Medulla oblongata (tissue), 1 donor: ENCODE data around the gene SCARF1.

Experiments used
- DNase-seq: peaks from one replicate; pipeline ENCODE4 v3.0.0-alpha.2; 2015; ENCODE audit errors: extremely low spot score

SCARF1 gene

GRCh38 chr17:1627982-1628855 lies 17.3 kb downstream of the SCARF1 start, which contains the start of gene SLC43A2:
TSS of gene SLC43A2 (minus strand) at chr17:1628834. CDS start at chr17:1627874, 960 bp downstream.
- DNase-seq: peak; percentile 91

GRCh38 chr17:1627182-1627981 lies 18.1 kb downstream of the SCARF1 start:
- peak; percentile 80 for DNase-seq

- DNase-seq: no peak
Measured at GRCh38 chr17:1626333-1626732, 19.2 kb downstream of the SCARF1 start.

DNA sequence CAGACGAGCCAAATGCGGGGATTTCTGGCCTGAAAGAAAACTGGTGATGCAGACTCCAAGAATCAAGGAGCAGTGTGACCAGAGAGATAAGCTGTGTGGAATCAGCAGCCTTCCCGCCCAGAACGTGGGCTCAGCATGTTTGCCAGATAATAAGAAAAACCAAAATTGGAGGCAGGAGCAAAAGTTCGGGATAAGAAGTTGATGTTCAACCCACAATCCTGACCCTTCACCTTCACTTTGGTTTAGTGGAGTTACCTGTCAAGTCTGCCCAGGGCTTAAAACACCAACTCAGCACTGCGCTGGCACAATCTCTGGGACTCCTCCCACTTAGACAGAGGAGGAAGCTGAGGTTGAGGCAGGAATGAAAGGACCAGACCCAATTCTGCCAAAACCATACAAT lies 20.0 kb downstream of the SCARF1 start:
- peak; percentile 45 for DNase-seq

DNA sequence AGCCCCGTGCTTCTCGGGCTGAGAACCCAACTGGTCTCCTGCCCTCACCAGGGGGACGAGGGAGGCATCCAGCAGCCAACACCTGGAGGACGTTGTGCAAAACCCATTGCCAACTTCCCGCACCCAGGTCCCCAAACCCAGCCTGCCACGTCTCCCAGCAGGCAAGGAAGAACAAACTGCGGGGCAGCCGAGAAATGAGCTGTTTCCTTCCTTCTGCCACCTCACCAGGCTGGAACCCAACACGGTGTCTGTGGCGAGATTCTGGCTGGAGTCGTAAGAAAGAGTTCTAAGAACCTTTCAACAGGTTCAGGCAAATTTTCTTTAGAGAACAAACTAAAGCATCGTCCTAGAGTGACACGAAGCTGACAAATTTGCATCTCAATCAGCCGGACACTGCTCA lies 20.5 kb downstream of the SCARF1 start:
- DNase-seq: no peak

DNA sequence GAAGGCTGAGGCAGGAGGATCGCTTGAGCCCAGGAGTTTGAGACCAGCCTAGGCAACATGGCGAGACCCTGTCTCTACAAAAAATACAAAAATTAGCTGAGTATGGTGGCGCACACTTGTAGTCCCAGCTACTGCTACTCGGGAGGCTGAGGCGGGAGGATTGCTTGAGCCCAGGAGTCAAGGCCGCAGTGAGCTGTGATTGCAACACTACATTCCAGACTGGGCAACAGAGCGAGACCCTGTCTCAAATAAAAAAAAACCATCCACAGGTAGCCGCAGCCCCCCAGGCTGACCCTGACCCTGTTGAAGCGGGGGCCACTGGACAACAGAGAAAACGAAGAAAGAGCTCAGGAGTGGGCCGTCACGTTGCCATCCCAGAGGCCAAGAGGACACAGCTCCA lies 20.9 kb downstream of the SCARF1 start:
- DNase-seq: no peak

DNA sequence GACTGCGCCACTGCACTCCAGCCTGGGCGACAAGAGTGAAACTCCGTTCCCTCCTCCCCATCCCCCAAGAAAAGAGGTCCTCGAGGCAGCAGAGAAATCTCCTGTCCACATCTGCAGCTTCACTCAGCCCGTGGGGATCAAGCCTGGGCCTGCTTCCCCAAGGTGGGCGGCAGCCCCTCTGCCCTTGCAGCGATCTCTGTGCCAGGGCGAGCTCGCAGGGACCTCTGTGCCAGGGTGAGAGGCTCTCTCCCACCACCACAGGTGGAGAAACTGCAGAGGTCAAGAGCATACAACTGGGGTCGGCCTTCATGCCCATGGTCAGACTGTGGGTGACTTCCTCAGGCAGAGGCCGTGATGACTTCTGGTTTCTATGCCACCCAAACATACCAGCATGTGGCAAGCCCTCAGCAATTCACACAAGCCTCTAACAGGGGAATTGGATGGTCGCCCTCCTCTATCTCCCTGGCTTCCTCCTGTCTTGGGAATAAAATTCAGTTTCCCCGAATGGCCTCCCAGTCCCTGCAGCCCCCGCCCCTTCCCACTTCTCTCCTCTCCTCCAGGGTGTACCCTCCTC lies 22.4 kb downstream of the SCARF1 start:
- DNase-seq: no peak

GRCh38 chr17:1621273-1621954 lies 24.1 kb downstream of the SCARF1 start:
- no peak for DNase-seq

DNA sequence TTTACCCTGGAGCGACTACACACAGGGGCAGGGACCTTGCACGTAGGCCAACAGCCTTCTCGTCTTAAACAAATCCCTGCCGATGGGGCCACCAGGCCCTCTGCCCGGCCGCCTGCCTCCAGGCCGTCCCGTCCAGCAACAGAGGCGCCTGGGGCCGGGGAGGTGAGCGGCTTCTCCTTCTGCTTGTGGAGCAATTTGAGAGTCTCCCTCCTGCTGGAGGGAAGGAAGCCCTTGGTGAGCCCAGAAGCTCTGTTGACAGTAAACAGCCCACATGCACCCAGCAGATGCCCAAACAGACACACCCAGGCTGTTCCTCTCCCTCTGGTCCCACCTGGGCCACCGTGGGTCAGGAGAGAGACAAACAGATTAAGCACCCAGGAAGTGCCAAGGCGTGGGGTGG lies 25.0 kb downstream of the SCARF1 start:
- DNase-seq: no peak

- DNase-seq: no peak
Measured at GRCh38 chr17:1617620-1618174, 27.8 kb downstream of the SCARF1 start.

DNA sequence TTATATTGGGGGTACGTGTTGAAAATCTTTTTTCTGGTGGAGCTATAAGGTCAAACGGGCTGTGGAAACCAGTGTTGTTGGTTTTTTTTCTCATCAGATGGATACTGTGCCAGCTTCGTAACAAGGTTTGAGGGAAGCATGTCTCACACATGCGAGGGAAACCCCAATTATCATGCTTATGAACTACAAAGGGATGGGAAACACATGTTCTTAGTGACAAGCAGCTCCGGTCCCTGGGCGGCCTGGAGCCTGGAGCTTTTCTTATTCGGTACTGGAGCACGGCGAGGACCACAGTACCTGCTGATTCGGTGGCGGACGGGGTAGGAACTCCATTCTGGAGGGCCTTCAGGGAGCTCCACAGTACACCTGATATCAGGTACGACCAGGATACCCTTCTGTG lies 29.4 kb downstream of the SCARF1 start:
- no peak for DNase-seq

- DNase-seq: no peak
Measured at GRCh38 chr17:1612400-1612799, 33.1 kb downstream of the SCARF1 start.

DNA sequence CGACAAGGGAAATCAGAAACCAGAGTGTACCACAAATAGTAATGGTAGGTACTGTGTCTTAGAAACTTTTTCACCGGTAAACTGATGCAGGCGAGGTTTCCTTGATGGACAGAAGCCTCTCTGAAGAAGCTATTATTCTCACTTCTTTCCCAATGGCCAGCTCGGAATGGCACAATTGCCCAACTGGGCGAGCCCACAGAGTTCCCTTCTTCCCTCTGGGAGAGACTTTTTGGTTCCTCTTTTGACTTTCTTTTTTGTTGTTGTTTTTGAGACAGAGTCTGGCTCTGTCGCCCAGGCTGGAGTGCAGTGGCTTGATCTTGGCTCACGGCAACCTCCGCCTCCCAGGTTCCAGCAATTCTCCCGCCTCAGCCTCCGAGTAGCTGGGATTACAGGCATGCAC lies 33.8 kb downstream of the SCARF1 start:
- peak; percentile 78 for DNase-seq

- DNase-seq: no peak
Measured at GRCh38 chr17:1608676-1609075, 36.9 kb downstream of the SCARF1 start.

- DNase-seq: no peak
Measured at GRCh38 chr17:1607971-1608320, 37.6 kb downstream of the SCARF1 start.

GRCh38 chr17:1606352-1606985 lies 39.1 kb downstream of the SCARF1 start:
- no peak for DNase-seq

GRCh38 chr17:1605681-1606351 lies 39.7 kb downstream of the SCARF1 start:
- DNase-seq: no peak

DNA sequence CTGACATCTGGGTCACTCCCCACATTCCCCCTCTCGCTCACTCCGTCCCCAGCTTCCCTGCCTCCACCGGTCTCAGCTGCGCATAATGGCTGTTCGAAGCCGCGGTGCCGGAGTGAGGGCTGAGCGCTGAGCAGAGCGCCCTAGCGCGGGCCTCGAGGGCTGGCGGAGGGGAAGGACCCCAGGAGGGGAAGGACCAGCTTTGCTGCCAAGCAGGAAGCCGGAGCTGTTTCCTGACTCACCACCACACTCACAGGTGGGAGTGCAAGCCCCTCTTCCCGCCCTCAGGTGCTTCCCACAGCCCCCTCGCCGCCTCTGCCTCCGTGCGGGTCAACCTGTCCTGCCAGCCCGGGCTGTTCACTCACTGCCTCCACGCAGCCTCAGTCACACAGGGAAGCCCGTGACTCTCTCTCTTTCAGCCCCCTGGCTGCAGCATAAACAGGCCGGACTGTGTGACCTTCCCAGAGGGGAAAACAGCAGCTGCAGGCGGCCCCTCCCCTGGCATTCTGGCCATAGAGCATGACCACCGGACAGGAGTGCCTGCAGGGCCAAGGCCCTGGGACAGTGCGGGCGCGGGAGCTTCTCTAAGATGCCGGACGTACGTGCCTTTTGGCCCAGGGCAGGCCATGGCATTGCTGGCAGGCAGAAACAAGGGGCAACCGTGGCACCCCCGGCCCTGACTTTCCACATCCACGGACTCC lies 40.6 kb downstream of the SCARF1 start:
- no peak for DNase-seq

GRCh38 chr17:1601571-1601970 lies 44.0 kb downstream of the SCARF1 start:
- DNase-seq: no peak
